Large intestine (tissue), 3 donors: ENCODE measurements around the gene TCF19. TPM values are rescaled to one million over a fixed set of nuclear protein-coding genes. Genes with fewer than 3 reads are reported as not detected.

Source experiments
- DNase-seq, 2 donors: peaks; one replicate each; pipeline versions ENCODE4 v3.0.0 to v3.0.0-alpha.2; 2013
- H3K27ac ChIP-seq: one replicate; pipeline ENCODE4 v1.5.1; 2013; ENCODE audit warnings: low read length
- H3K27me3 ChIP-seq: 2 replicates; pipeline ENCODE4 v1.6.1; 2013; ENCODE audit warnings: low read length; ENCODE audit not compliant: control insufficient read depth, insufficient read depth
- H3K36me3 ChIP-seq: 2 replicates; pipeline ENCODE4 v1.6.1; 2013; ENCODE audit warnings: low read length; ENCODE audit not compliant: control insufficient read depth, insufficient read depth
- H3K4me1 ChIP-seq: one replicate; pipeline ENCODE4 v1.6.1; 2013; ENCODE audit warnings: low read length; ENCODE audit not compliant: control insufficient read depth, insufficient read depth
- H3K4me3 ChIP-seq: one replicate; pipeline ENCODE4 v1.5.1; 2013; ENCODE audit warnings: low read length
- H3K9me3 ChIP-seq: one replicate; pipeline ENCODE4 v1.6.1; 2013; ENCODE audit warnings: mild to moderate bottlenecking, low read depth, low read length, moderate library complexity; ENCODE audit not compliant: control insufficient read depth
- WGBS: methylation state at CpG from one replicate; pipeline ENCODE4 v1.1.5; 2013; ENCODE audit warnings: low lambda C conversion rate; ENCODE audit not compliant: insufficient coverage; 5-methylcytosine and 5-hydroxymethylcytosine counted together
- polyA plus RNA-seq: library from polyadenylated mRNA; unstranded; fragments of 120-200 nt; gene quantifications from one replicate; pipeline ENCODE4 v1.2.1, GENCODE V29; 2013

Gene TCF19
- polyA plus RNA-seq, 1 donor: 9.1 TPM

GRCh38 chr6:31128093-31128676 is 30.2 kb upstream of the TCF19 start:
- H3K27me3 ChIP-seq: peaks cover 10% of the 10 kb centered on the region
- WGBS: no CpG with 5 or more reads among the region's 8 CpGs
- H3K36me3 ChIP-seq: no peaks in the 10 kb centered on the region
- H3K27ac ChIP-seq: no peak overlapping the region
- H3K4me3 ChIP-seq: no peak overlapping the region
- DNase-seq: peak; percentile 39 to 44
- no peaks in the 10 kb centered on the region for H3K9me3 ChIP-seq
- H3K4me1 ChIP-seq: no peaks in the 10 kb centered on the region

DNA sequence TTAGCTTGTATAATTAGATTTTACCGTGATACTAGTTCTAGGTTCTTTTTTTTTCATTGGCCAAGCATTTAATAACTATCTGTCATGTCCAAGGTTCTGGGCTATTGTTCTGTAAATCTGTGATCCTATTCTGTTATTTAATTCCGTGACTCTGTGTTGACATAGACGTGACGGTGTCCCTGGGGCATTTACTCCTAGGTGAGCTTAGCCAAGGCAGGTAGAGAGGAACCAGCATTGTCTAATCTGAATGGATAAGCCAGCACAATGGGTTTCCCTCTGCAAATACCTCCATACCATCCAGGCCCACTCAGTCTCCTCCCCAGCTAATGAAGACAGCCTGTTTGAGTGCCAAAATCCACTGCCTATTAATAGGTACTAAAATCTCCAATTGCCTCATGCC is 29.3 kb upstream of the TCF19 start:
- Histone ChIP-seq H3K27me3 (peaks cover 10% of the 10 kb centered on the region), H3K4me1 (no peaks in the 10 kb centered on the region), H3K36me3 (no peaks in the 10 kb centered on the region), H3K27ac (no peak overlapping the region), H3K4me3 (no peak overlapping the region), H3K9me3 (no peaks in the 10 kb centered on the region)
- DNase-seq: no peak
- 20% methylated on average over 3 of the region's 4 CpGs for WGBS

GRCh38 chr6:31130751-31131150 is 27.6 kb upstream of the TCF19 start:
- H3K4me3 ChIP-seq: no peak overlapping the region
- no peaks in the 10 kb centered on the region for H3K9me3 ChIP-seq
- H3K4me1 ChIP-seq: no peaks in the 10 kb centered on the region
- no CpG with 5 or more reads among the region's 3 CpGs for WGBS
- H3K27ac ChIP-seq: no peak overlapping the region
- no peak for DNase-seq
- H3K27me3 ChIP-seq: peaks cover 10% of the 10 kb centered on the region
- H3K36me3 ChIP-seq: no peaks in the 10 kb centered on the region

DNA sequence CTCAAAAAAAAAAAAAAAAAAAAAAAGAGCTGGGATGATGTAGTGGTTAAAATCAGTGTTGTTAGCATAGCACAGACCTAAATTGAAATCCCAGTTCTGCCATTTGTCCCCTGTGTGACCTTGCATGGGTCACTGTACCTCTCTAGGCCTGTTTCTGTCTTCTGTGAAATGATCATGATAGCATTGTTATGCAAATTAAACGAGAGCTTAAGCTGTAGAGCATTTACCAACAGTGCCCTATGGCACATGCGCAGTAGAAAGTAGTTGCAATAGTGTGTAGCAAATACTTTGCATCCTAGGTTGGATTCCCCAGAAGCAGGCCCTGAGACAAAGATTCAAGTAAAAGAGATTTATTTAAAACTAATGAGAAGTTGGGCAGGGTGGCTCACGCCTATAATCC is 26.8 kb upstream of the TCF19 start:
- Histone ChIP-seq H3K4me1 (no peaks in the 10 kb centered on the region), H3K9me3 (no peaks in the 10 kb centered on the region), H3K27ac (no peak overlapping the region), H3K36me3 (no peaks in the 10 kb centered on the region), H3K27me3 (peaks cover 10% of the 10 kb centered on the region), H3K4me3 (no peak overlapping the region)
- DNase-seq: no peak
- WGBS: no CpG with 5 or more reads among the region's 3 CpGs

- Histone ChIP-seq H3K27me3 (peaks cover 10% of the 10 kb centered on the region), H3K4me3 (no peak overlapping the region), H3K4me1 (peaks cover 3% of the 10 kb centered on the region), H3K36me3 (no peaks in the 10 kb centered on the region), H3K9me3 (no peaks in the 10 kb centered on the region), H3K27ac (no peak overlapping the region)
- no CpG with 5 or more reads among the region's 6 CpGs for whole genome bisulfite sequencing
- DNase-seq: no peak
Measured at GRCh38 chr6:31132806-31133205, 25.6 kb upstream of the TCF19 start.

- no peaks in the 10 kb centered on the region for H3K27me3 ChIP-seq
- DNase-seq: no peak
- no peak overlapping the region for H3K27ac ChIP-seq
- no peaks in the 10 kb centered on the region for H3K9me3 ChIP-seq
- H3K4me1 ChIP-seq: peaks cover 6% of the 10 kb centered on the region
- 92% methylated on average over 5 of the region's 10 CpGs for whole genome bisulfite sequencing
- H3K4me3 ChIP-seq: no peak overlapping the region
- no peaks in the 10 kb centered on the region for H3K36me3 ChIP-seq
Measured at GRCh38 chr6:31135710-31136109, 22.7 kb upstream of the TCF19 start.

- no peak for DNase-seq
- no CpG with 5 or more reads among the region's 4 CpGs for WGBS
- no peak within 1 kb of the TSS for H3K4me3 ChIP-seq
- no peaks in the 10 kb centered on the region for H3K27me3 ChIP-seq
- H3K4me1 ChIP-seq: peaks cover 6% of the 10 kb centered on the region
- H3K27ac ChIP-seq: no peak within 1 kb of the TSS
- H3K36me3 ChIP-seq: peaks cover 11% of the 10 kb centered on the region
- H3K9me3 ChIP-seq: no peaks in the 10 kb centered on the region
Measured at GRCh38 chr6:31138982-31139381, 19.4 kb upstream of the TCF19 start, which contains the start of gene PSORS1C2. Gene PSORS1C2 (minus strand): TSS chr6:31139066. CDS start chr6:31139026, 40 bp downstream.

DNA sequence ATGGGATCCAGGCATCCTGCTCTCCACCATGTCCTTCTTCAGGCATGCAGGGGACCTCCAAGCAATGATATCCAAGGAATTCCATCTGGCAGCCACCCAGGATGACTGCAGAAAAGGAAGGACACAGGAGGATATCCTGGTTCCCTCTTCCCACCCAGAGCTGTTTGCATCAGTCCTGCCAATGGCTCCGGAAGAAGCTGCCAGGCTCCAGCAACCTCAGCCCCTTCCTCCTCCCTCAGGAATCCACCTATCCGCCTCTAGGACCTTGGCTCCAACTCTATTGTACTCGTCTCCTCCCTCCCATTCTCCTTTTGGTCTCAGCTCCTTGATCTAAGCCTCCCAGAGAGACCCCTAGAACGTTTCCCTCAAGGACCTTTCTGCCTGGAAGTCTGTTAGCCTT is 18.8 kb upstream of the TCF19 start:
- Histone ChIP-seq H3K9me3 (no peaks in the 10 kb centered on the region), H3K27me3 (no peaks in the 10 kb centered on the region), H3K4me3 (no peak overlapping the region), H3K4me1 (peaks cover 6% of the 10 kb centered on the region), H3K36me3 (peaks cover 14% of the 10 kb centered on the region), H3K27ac (no peak overlapping the region)
- no CpG with 5 or more reads among the region's 4 CpGs for WGBS
- DNase-seq: no peak

DNA sequence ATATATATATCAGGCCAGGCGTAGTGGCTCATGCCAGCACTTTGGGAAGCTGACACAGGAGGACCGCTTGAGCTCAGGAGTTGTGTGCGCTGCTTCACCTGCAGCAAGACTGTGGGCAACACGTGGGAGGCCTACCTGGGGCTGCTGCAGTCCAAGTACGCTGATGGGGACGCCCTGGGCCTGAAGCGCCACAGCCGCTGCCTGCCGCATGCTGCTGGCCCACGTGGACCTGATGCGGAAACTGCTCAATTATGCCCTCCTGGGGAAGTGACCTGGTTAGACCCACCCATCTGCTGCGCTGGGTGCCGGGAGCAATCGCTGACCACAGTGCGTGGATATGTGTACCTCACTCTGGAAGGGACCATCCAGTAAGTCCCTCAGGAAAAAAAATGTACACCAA is 17.7 kb upstream of the TCF19 start:
- no peak overlapping the region for H3K4me3 ChIP-seq
- no peaks in the 10 kb centered on the region for H3K9me3 ChIP-seq
- H3K27ac ChIP-seq: no peak overlapping the region
- DNase-seq: no peak
- H3K36me3 ChIP-seq: peaks cover 17% of the 10 kb centered on the region
- whole genome bisulfite sequencing: no CpG with 5 or more reads among the region's 15 CpGs
- H3K27me3 ChIP-seq: no peaks in the 10 kb centered on the region
- peaks cover 6% of the 10 kb centered on the region for H3K4me1 ChIP-seq

- Histone ChIP-seq H3K27ac (no peak overlapping the region), H3K4me1 (peaks cover 6% of the 10 kb centered on the region), H3K9me3 (no peaks in the 10 kb centered on the region), H3K36me3 (peaks cover 20% of the 10 kb centered on the region), H3K4me3 (no peak overlapping the region), H3K27me3 (no peaks in the 10 kb centered on the region)
- DNase-seq: no peak
- WGBS: no CpG with 5 or more reads among the region's 2 CpGs
Measured at GRCh38 chr6:31142361-31142761, 16.0 kb upstream of the TCF19 start.

DNA sequence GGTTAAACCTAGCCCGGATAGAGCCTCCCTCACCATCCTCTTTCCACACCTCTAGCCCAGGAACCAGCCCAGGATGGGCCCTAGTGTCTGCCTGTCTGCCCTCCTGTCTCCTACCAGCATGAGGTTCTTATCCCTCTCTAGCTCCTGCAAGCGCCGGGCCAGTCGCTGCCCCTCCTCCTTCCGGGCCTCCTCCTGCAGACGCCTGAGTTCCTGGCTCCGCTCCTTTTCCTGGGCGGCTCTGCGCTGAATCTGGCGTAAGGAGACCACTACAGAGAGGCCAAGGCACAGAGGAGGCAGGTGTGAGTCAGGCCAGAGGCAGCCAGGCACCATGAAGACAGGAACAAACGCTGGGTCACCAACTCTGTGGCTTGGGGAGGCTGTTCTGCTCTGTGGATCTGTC is 15.2 kb upstream of the TCF19 start:
- Histone ChIP-seq H3K9me3 (no peaks in the 10 kb centered on the region), H3K4me3 (no peak overlapping the region), H3K4me1 (no peaks in the 10 kb centered on the region), H3K36me3 (peaks cover 22% of the 10 kb centered on the region), H3K27ac (no peak overlapping the region), H3K27me3 (no peaks in the 10 kb centered on the region)
- DNase-seq: no peak
- WGBS: no CpG with 5 or more reads among the region's 11 CpGs
